ENCODE measurements around the gene GPATCH8. TPM values are rescaled to one million over a fixed set of nuclear protein-coding genes. Genes with fewer than 3 reads are reported as not detected.

GPATCH8 gene
- total and polyA plus RNA-seq, 11 donors = 12.8 to 24.9 (median 20.3) TPM

GRCh38 chr17:44451016-44451627, 52.1 kb downstream of the GPATCH8 start:
- no peak for ATAC-seq
- no peak for DNase-seq
- Histone ChIP-seq H3K27me3 (no peaks in the 10 kb centered on the region), H3K27ac (no peak overlapping the region), H3K4me3 (no peak overlapping the region), H3K9me3 (no peaks in the 10 kb centered on the region), H3K36me3 (peaks cover 0 to 13% (median 7%) of the 10 kb centered on the region in 9 donors), H3K4me1 (peaks cover 0 to 7% (median 0%) of the 10 kb centered on the region in 12 donors)
- 79 to 87% (median 85%) methylated on average over 6 of the region's 6 CpGs for WGBS, 4 donors
- TF ChIP-seq CTCF (IDR thresholded peaks at IDR 0.05) (no peak), POLR2A (IDR thresholded peaks at IDR 0.05) (no peak)
- intact Hi-C loops (cut with DNase I) = no loop called here

GRCh38 chr17:44448412-44448811, 54.8 kb downstream of the GPATCH8 start:
- H3K4me3 ChIP-seq = no peak overlapping the region
- H3K4me1 ChIP-seq = peaks cover 0 to 7% (median 0%) of the 10 kb centered on the region in 12 donors
- intact Hi-C loops (cut with DNase I) = loop anchor here in 1 of 10 donors (10.0 kb wide), 1 partner anchor 64 kb away; the partner anchor contains the start of gene ITGA2B
- TF ChIP-seq CTCF (IDR thresholded peaks at IDR 0.05) (no peak), POLR2A (IDR thresholded peaks at IDR 0.05) (no peak)
- DNase-seq = no peak
- peaks cover 0 to 4% (median 0%) of the 10 kb centered on the region in 9 donors for H3K36me3 ChIP-seq
- H3K9me3 ChIP-seq = no peaks in the 10 kb centered on the region
- no peaks in the 10 kb centered on the region for H3K27me3 ChIP-seq
- ATAC-seq = no peak
- 44 to 70% (median 65%) methylated on average over 1 of the region's 1 CpG for WGBS, 4 donors
- H3K27ac ChIP-seq = no peak overlapping the region

GRCh38 chr17:44444735-44445105, 58.5 kb downstream of the GPATCH8 start:
- Histone ChIP-seq H3K36me3 (no peaks in the 10 kb centered on the region), H3K4me3 (no peak overlapping the region), H3K4me1 (peaks cover 0 to 9% (median 0%) of the 10 kb centered on the region in 12 donors), H3K27me3 (no peaks in the 10 kb centered on the region), H3K27ac (no peak overlapping the region), H3K9me3 (no peaks in the 10 kb centered on the region)
- TF ChIP-seq POLR2A (IDR thresholded peaks at IDR 0.05) = no peak
- no peak for TF ChIP-seq CTCF (IDR thresholded peaks at IDR 0.05)
- DNase-seq (no peak), ATAC-seq (no peak)
- intact Hi-C loops (cut with DNase I) = loop anchor here in 1 of 10 donors (10.0 kb wide), 1 partner anchor 60 kb away; the partner anchor contains the start of gene ITGA2B
- WGBS, 4 donors = 96 to 100% (median 98%) methylated on average over 6 of the region's 6 CpGs

GRCh38 chr17:44442806-44443205, 60.4 kb downstream of the GPATCH8 start:
- WGBS, 4 donors = 95 to 99% (median 96%) methylated on average over 3 of the region's 3 CpGs
- ATAC-seq = no peak
- no peak for TF ChIP-seq CTCF (IDR thresholded peaks at IDR 0.05)
- no peak for TF ChIP-seq POLR2A (IDR thresholded peaks at IDR 0.05)

More at GRCh38 chr17:44442806-44443205, 60.4 kb downstream of the GPATCH8 start:
- H3K9me3 ChIP-seq = no peaks in the 10 kb centered on the region
- no peaks in the 10 kb centered on the region for H3K27me3 ChIP-seq
- peaks cover 0 to 21% (median 14%) of the 10 kb centered on the region in 12 donors for H3K4me1 ChIP-seq
- no peak overlapping the region for H3K4me3 ChIP-seq
- no peaks in the 10 kb centered on the region for H3K36me3 ChIP-seq
- intact Hi-C loops (cut with DNase I) = loop anchor here in 1 of 10 donors (10.0 kb wide), 1 partner anchor 58 kb away; the partner anchor contains the start of gene ITGA2B
- no peak for DNase-seq
- no peak overlapping the region for H3K27ac ChIP-seq
